Stimulated activated naive CD8-positive, alpha-beta T cell treated with anti-CD3 and anti-CD28 coated beads, Interleukin-15, Interleukin-2, amounts not matched to agents 100 ng/mL and 50 ng/mL, for 24 hours (primary cell): Measurements from ENCODE around the gene COL12A1.

Experiments used
- H3K27ac Mint-ChIP-seq: one replicate; pipeline ENCODE4 v1.8.0; 2021; ENCODE audit warnings: mild to moderate bottlenecking, mixed read lengths
- H3K27me3 Mint-ChIP-seq: one replicate; pipeline ENCODE4 v1.8.0; 2021; ENCODE audit warnings: mixed read lengths
- H3K36me3 Mint-ChIP-seq: one replicate; pipeline ENCODE4 v1.8.0; 2021; ENCODE audit warnings: low read depth, mixed read lengths
- H3K4me1 Mint-ChIP-seq: one replicate; pipeline ENCODE4 v1.8.0; 2021; ENCODE audit warnings: low read depth, mixed read lengths
- H3K4me3 Mint-ChIP-seq: one replicate; pipeline ENCODE4 v1.8.0; 2021; ENCODE audit warnings: mild to moderate bottlenecking, mixed read lengths
- H3K9me3 Mint-ChIP-seq: one replicate; pipeline ENCODE4 v1.8.0; 2021; ENCODE audit warnings: mixed read lengths

The COL12A1 gene

GRCh38 chr6:75094614-75095200 is 111.1 kb downstream of the COL12A1 start:
- no peaks in the 10 kb centered on the region for H3K4me1 Mint-ChIP-seq
- H3K36me3 Mint-ChIP-seq: no peaks in the 10 kb centered on the region
- no peaks in the 10 kb centered on the region for H3K9me3 Mint-ChIP-seq
- H3K4me3 Mint-ChIP-seq: no peak overlapping the region
- H3K27ac Mint-ChIP-seq: no peak overlapping the region
- H3K27me3 Mint-ChIP-seq: no peaks in the 10 kb centered on the region

- Mint-ChIP-seq H3K27ac (no peak overlapping the region), H3K4me3 (no peak overlapping the region), H3K4me1 (no peaks in the 10 kb centered on the region), H3K36me3 (no peaks in the 10 kb centered on the region), H3K9me3 (no peaks in the 10 kb centered on the region), H3K27me3 (no peaks in the 10 kb centered on the region)
These were observed 114.2 kb downstream of the COL12A1 start for GRCh38 chr6:75091467-75092190.

GRCh38 chr6:75090576-75090975 is 115.3 kb downstream of the COL12A1 start:
- Mint-ChIP-seq H3K4me3 (no peak overlapping the region), H3K27me3 (peaks cover 7% of the 10 kb centered on the region), H3K4me1 (no peaks in the 10 kb centered on the region), H3K36me3 (no peaks in the 10 kb centered on the region), H3K27ac (no peak overlapping the region), H3K9me3 (no peaks in the 10 kb centered on the region)

GRCh38 chr6:75089921-75090320 is 115.9 kb downstream of the COL12A1 start:
- Mint-ChIP-seq H3K4me1 (no peaks in the 10 kb centered on the region), H3K36me3 (no peaks in the 10 kb centered on the region), H3K27me3 (peaks cover 14% of the 10 kb centered on the region), H3K4me3 (no peak overlapping the region), H3K9me3 (no peaks in the 10 kb centered on the region), H3K27ac (no peak overlapping the region)

GRCh38 chr6:75089151-75089897 is 116.5 kb downstream of the COL12A1 start:
- H3K27me3 Mint-ChIP-seq: peaks cover 20% of the 10 kb centered on the region

GRCh38 chr6:75085931-75086635 is 119.8 kb downstream of the COL12A1 start:
- Mint-ChIP-seq H3K4me3 (no peak overlapping the region), H3K9me3 (peaks cover 4% of the 10 kb centered on the region), H3K27me3 (peaks cover 25% of the 10 kb centered on the region), H3K4me1 (no peaks in the 10 kb centered on the region), H3K27ac (no peak overlapping the region), H3K36me3 (no peaks in the 10 kb centered on the region)

More at GRCh38 chr6:75089151-75089897, 116.5 kb downstream of the COL12A1 start:
- Mint-ChIP-seq H3K9me3 (peaks cover 4% of the 10 kb centered on the region), H3K4me1 (no peaks in the 10 kb centered on the region), H3K27ac (no peak overlapping the region), H3K36me3 (no peaks in the 10 kb centered on the region), H3K4me3 (no peak overlapping the region)

GRCh38 chr6:75084872-75085381 is 120.9 kb downstream of the COL12A1 start:
- no peak overlapping the region for H3K27ac Mint-ChIP-seq
- H3K4me1 Mint-ChIP-seq: no peaks in the 10 kb centered on the region
- peaks cover 25% of the 10 kb centered on the region for H3K27me3 Mint-ChIP-seq
- no peak overlapping the region for H3K4me3 Mint-ChIP-seq
- no peaks in the 10 kb centered on the region for H3K36me3 Mint-ChIP-seq
- H3K9me3 Mint-ChIP-seq: peaks cover 4% of the 10 kb centered on the region

- no peaks in the 10 kb centered on the region for H3K4me1 Mint-ChIP-seq
- H3K27ac Mint-ChIP-seq: no peak overlapping the region
- peaks cover 25% of the 10 kb centered on the region for H3K27me3 Mint-ChIP-seq
- H3K9me3 Mint-ChIP-seq: peaks cover 4% of the 10 kb centered on the region
- no peaks in the 10 kb centered on the region for H3K36me3 Mint-ChIP-seq
- no peak overlapping the region for H3K4me3 Mint-ChIP-seq
These were observed 121.8 kb downstream of the COL12A1 start for GRCh38 chr6:75084018-75084417.

- no peak overlapping the region for H3K27ac Mint-ChIP-seq
- H3K27me3 Mint-ChIP-seq: peaks cover 25% of the 10 kb centered on the region
- H3K4me1 Mint-ChIP-seq: no peaks in the 10 kb centered on the region
- peaks cover 4% of the 10 kb centered on the region for H3K9me3 Mint-ChIP-seq
- H3K4me3 Mint-ChIP-seq: no peak overlapping the region
- no peaks in the 10 kb centered on the region for H3K36me3 Mint-ChIP-seq
These were observed 123.9 kb downstream of the COL12A1 start for GRCh38 chr6:75081921-75082320.

GRCh38 chr6:75081047-75081446 is 124.8 kb downstream of the COL12A1 start:
- H3K4me1 Mint-ChIP-seq: no peaks in the 10 kb centered on the region
- no peak overlapping the region for H3K27ac Mint-ChIP-seq
- no peak overlapping the region for H3K4me3 Mint-ChIP-seq
- peaks cover 4% of the 10 kb centered on the region for H3K9me3 Mint-ChIP-seq
- no peaks in the 10 kb centered on the region for H3K36me3 Mint-ChIP-seq
- peaks cover 23% of the 10 kb centered on the region for H3K27me3 Mint-ChIP-seq

- Mint-ChIP-seq H3K4me1 (no peaks in the 10 kb centered on the region), H3K4me3 (no peak overlapping the region), H3K27ac (no peak overlapping the region), H3K36me3 (no peaks in the 10 kb centered on the region), H3K27me3 (peaks cover 8% of the 10 kb centered on the region), H3K9me3 (peaks cover 3% of the 10 kb centered on the region)
These were observed 126.3 kb downstream of the COL12A1 start for GRCh38 chr6:75079589-75079988.

- Mint-ChIP-seq H3K36me3 (no peaks in the 10 kb centered on the region), H3K27ac (no peak overlapping the region), H3K27me3 (no peaks in the 10 kb centered on the region), H3K4me3 (no peak overlapping the region), H3K9me3 (no peaks in the 10 kb centered on the region), H3K4me1 (no peaks in the 10 kb centered on the region)
These were observed 128.2 kb downstream of the COL12A1 start for GRCh38 chr6:75077701-75078100.

GRCh38 chr6:75076009-75076408 is 129.8 kb downstream of the COL12A1 start:
- Mint-ChIP-seq H3K36me3 (no peaks in the 10 kb centered on the region), H3K27me3 (no peaks in the 10 kb centered on the region), H3K4me3 (no peak overlapping the region), H3K4me1 (no peaks in the 10 kb centered on the region), H3K9me3 (no peaks in the 10 kb centered on the region), H3K27ac (no peak overlapping the region)

GRCh38 chr6:75070244-75070643 is 135.6 kb downstream of the COL12A1 start:
- H3K4me3 Mint-ChIP-seq: no peak overlapping the region
- H3K36me3 Mint-ChIP-seq: no peaks in the 10 kb centered on the region
- no peak overlapping the region for H3K27ac Mint-ChIP-seq
- no peaks in the 10 kb centered on the region for H3K27me3 Mint-ChIP-seq
- no peaks in the 10 kb centered on the region for H3K9me3 Mint-ChIP-seq
- H3K4me1 Mint-ChIP-seq: no peaks in the 10 kb centered on the region

GRCh38 chr6:75065523-75065922 is 140.3 kb downstream of the COL12A1 start:
- Mint-ChIP-seq H3K27me3 (peaks cover 3% of the 10 kb centered on the region), H3K27ac (no peak overlapping the region), H3K36me3 (no peaks in the 10 kb centered on the region), H3K9me3 (no peaks in the 10 kb centered on the region), H3K4me3 (no peak overlapping the region), H3K4me1 (no peaks in the 10 kb centered on the region)
